Endothelial cell of umbilical vein (primary cell): ENCODE results near the gene BRI3. TPM values are rescaled to one million over a fixed set of nuclear protein-coding genes. Genes with fewer than 3 reads are reported as not detected.

ENCODE experiments used
- BruUV-seq: library from RNA; stranded (reverse); fragments of 400-500 nt; replicated peaks from 2 replicates; lab custom pipeline; 2021; lab: Mats Ljungman, UMichigan
- CTCF ChIA-PET: fragments of 300-600, 350-600 bp; sonication (Branson Sonifier 250); formaldehyde crosslinking; loops from one replicate; lab custom pipeline; 2021; ENCODE audit warnings: antibody characterized with exemption, inconsistent platforms; lab: Charles Lee
- POLR2A ChIA-PET: fragments of 300-600, 350-600 bp; sonication (Branson Sonifier 250); formaldehyde crosslinking; loops from one replicate; lab custom pipeline; 2021; ENCODE audit warnings: antibody characterized with exemption, inconsistent platforms; lab: Charles Lee
- DNase-seq: peaks from one replicate; pipeline ENCODE4 v3.0.0-alpha.2; 2011; ENCODE audit warnings: low read depth, low spot score
- FAIRE-seq: peaks from 2 replicates; lab custom pipeline; 2011; peaks lifted over from hg19 to GRCh38; lab: Jason Lieb, UNC
- H2AFZ ChIP-seq: 2 replicates; pipeline ENCODE4 v1.6.0; 2012; ENCODE audit warnings: low read depth, low read length, control low read depth, inconsistent platforms
- H3K27ac ChIP-seq: 2 replicates; pipeline ENCODE4 v1.5.1; 2011; ENCODE audit warnings: low read depth, mild to moderate bottlenecking, control low read depth, low read length, moderate library complexity; ENCODE audit not compliant: insufficient read depth
- H3K27me3 ChIP-seq, 2 experiments: 2 replicates each; pipeline versions ENCODE4 v1.6.0 to v1.6.1; 2011; ENCODE audit warnings: low read length in 2 of 2, mixed read lengths in 1 of 2; ENCODE audit not compliant: control insufficient read depth in 2 of 2, insufficient read depth in 2 of 2
- H3K36me3 ChIP-seq, 2 experiments: 2 replicates in 1 of 2; 3 replicates in 1 of 2; pipeline ENCODE4 v1.5.1; 2011; ENCODE audit warnings: low read length in 2 of 2, mild to moderate bottlenecking in 1 of 2, moderate library complexity in 1 of 2; ENCODE audit not compliant: control insufficient read depth in 2 of 2, insufficient read depth in 2 of 2; ENCODE audit errors: extremely low read depth in 1 of 2
- H3K4me1 ChIP-seq: 3 replicates; pipeline ENCODE4 v1.5.1; 2011; ENCODE audit warnings: mild to moderate bottlenecking, low read length; ENCODE audit not compliant: control insufficient read depth, insufficient read depth; ENCODE audit errors: extremely low read depth
- H3K4me2 ChIP-seq: 2 replicates; pipeline ENCODE4 v1.6.1; 2011; ENCODE audit warnings: low read length, control low read depth, mixed read lengths; ENCODE audit not compliant: insufficient read depth
- H3K4me3 ChIP-seq, 3 experiments: fragments of 200-600 bp in 1 of 3; sonication (generic), shearing (Covaris generic) in 1 of 3; replicated peaks in 1 of 3; 2 replicates each; pipeline ENCODE4 v1.5.1; 2011 to 2016; ENCODE audit warnings: control low read depth in 3 of 3, low read length in 3 of 3, mild to moderate bottlenecking in 2 of 3, inconsistent platforms in 1 of 3, low read depth in 1 of 3, moderate library complexity in 1 of 3; ENCODE audit not compliant: insufficient read depth in 1 of 3
- H3K79me2 ChIP-seq: 2 replicates; pipeline ENCODE4 v1.6.0; 2012; ENCODE audit warnings: low read length, inconsistent platforms; ENCODE audit not compliant: control insufficient read depth, insufficient read depth
- H3K9ac ChIP-seq: replicated peaks from 2 replicates; pipeline ENCODE3; 2011; ENCODE audit warnings: low read length, control low read depth; ENCODE audit not compliant: insufficient read depth; ENCODE audit errors: extremely low read depth
- H3K9me1 ChIP-seq: replicated peaks from 3 replicates; pipeline ENCODE4 v1.6.0; 2011; ENCODE audit warnings: mild to moderate bottlenecking, low read length; ENCODE audit not compliant: control insufficient read depth, insufficient read depth; ENCODE audit errors: extremely low read depth
- H3K9me3 ChIP-seq: replicated peaks from 2 replicates; pipeline ENCODE4 v1.5.1; 2012; ENCODE audit warnings: low read length, inconsistent platforms; ENCODE audit not compliant: control insufficient read depth, insufficient read depth
- H4K20me1 ChIP-seq: replicated peaks from 2 replicates; pipeline ENCODE3; 2011; ENCODE audit warnings: mild to moderate bottlenecking, low read length; ENCODE audit not compliant: control insufficient read depth, insufficient read depth; ENCODE audit errors: extremely low read depth
- CTCF ChIP-seq, 2 donors: IDR thresholded peaks; 1 replicate in 1 of 2; 2 replicates in 1 of 2; pipeline ENCODE4 v1.5.1; 2011; ENCODE audit warnings: low read length in 2 of 2, mild to moderate bottlenecking in 2 of 2, moderate library complexity in 2 of 2, control low read depth in 1 of 2, inconsistent platforms in 1 of 2, low read depth in 1 of 2; ENCODE audit not compliant: insufficient read depth in 1 of 2; ENCODE audit errors: extremely low read depth in 1 of 2
- EZH2 ChIP-seq: IDR thresholded peaks from 2 replicates; pipeline ENCODE4 v1.6.1; 2012; ENCODE audit warnings: borderline replicate concordance, low read depth, mild to moderate bottlenecking, moderate library complexity, low read length, inconsistent platforms; ENCODE audit not compliant: severe bottlenecking
- FOS ChIP-seq: IDR thresholded peaks from 2 replicates; pipeline ENCODE4 v1.6.1; 2011; ENCODE audit warnings: mild to moderate bottlenecking, low read length, moderate library complexity, borderline replicate concordance; ENCODE audit not compliant: insufficient read depth
- GATA2 ChIP-seq: IDR thresholded peaks from 2 replicates; pipeline ENCODE4 v1.7.0; 2011; ENCODE audit warnings: low read depth, mild to moderate bottlenecking, moderate library complexity, mixed read lengths, low read length; ENCODE audit not compliant: insufficient read length, insufficient read depth
- JUN ChIP-seq: IDR thresholded peaks from 2 replicates; pipeline ENCODE4 v1.6.1; 2011; ENCODE audit warnings: borderline replicate concordance, low read depth; ENCODE audit not compliant: insufficient read length, insufficient read depth
- MAX ChIP-seq: IDR thresholded peaks from 2 replicates; pipeline ENCODE4 v1.6.1; 2011; ENCODE audit not compliant: insufficient read depth, insufficient read length
- MYC ChIP-seq: IDR thresholded peaks from one replicate; pipeline ENCODE4 v1.6.1; 2011; ENCODE audit warnings: mild to moderate bottlenecking, low read depth, low read length
- POLR2A ChIP-seq: IDR thresholded peaks from 2 replicates; pipeline ENCODE4 v1.6.1; 2012; ENCODE audit warnings: low read depth, mild to moderate bottlenecking, control low read depth, low read length
- POLR2AphosphoS5 ChIP-seq: IDR thresholded peaks from 2 replicates; pipeline ENCODE4 v1.6.1; 2012; ENCODE audit warnings: low read depth, mild to moderate bottlenecking, control low read depth, low read length, moderate library complexity; ENCODE audit not compliant: insufficient read depth
- dilution Hi-C: fragments of 300-500 bp; cut with MboI; formaldehyde crosslinking; loops from one replicate; pipeline ENCODE4 v1.15.0; 2019; ENCODE audit warnings: low sequenced_read_pairs; ENCODE audit not compliant: extremely low pct_ligation_motif_present
- intact Hi-C: fragments of 100-400 bp; cut with micrococcal nuclease; formaldehyde crosslinking; loops from one replicate; pipeline ENCODE4 v1.10.0; 2022
- polyA plus RNA-seq, 4 experiments: library from polyadenylated mRNA; depleted of rRNA in 3 of 4; stranded (reverse) in 3 of 4; unstranded in 1 of 4; fragments of >200 nt; gene quantifications; 2 replicates each; pipeline versions ENCODE4 v1.2.1 to v1.2.3, GENCODE V29; 2011 to 2012; ENCODE audit warnings: missing spikeins in 1 of 4
- total RNA-seq: library from RNA; stranded (reverse); gene quantifications from 2 replicates; pipeline ENCODE4 v1.2.3, GENCODE V29; 2021

The BRI3 gene
- total and polyA plus RNA-seq, 2 donors (not counting 3 experiments of a cell fraction or from before 2014, with no cell fraction given): 214 to 317 TPM

- Histone ChIP-seq H3K27ac (peak overlapping the region; percentile 63), H3K36me3 (peaks cover 2 to 32% of the 10 kb centered on the region in 2 experiments), H3K9ac (peak overlapping the region; percentile 28), H3K9me3 (no peaks in the 10 kb centered on the region), H2AFZ (no peak overlapping the region), H3K4me1 (peaks cover 38% of the 10 kb centered on the region), H3K4me3 (peak overlapping the region in 2 of 3 experiments; percentile 83 to 95), H4K20me1 (peaks cover 2% of the 10 kb centered on the region), H3K4me2 (peak overlapping the region; percentile 87), H3K27me3 (no peaks in the 10 kb centered on the region), H3K79me2 (peaks cover 83% of the 10 kb centered on the region), H3K9me1 (no peaks in the 10 kb centered on the region)
- BruUV-seq: no TSS peak
- CTCF ChIA-PET: interaction anchor here (1.2 to 2.9 kb wide), 4 partner anchors 18 to 460 kb away, joined by 3 to 6 read pairs (median 6); no protein-coding TSS in a partner anchor
- POLR2A ChIA-PET: no interaction called here
- no peak for DNase-seq
- no peak for TF ChIP-seq JUN
- TF ChIP-seq POLR2A: no peak
- no peak for TF ChIP-seq POLR2AphosphoS5
- TF ChIP-seq MAX: no peak
- no peak for TF ChIP-seq EZH2
- TF ChIP-seq FOS: no peak
- TF ChIP-seq GATA2: no peak
- TF ChIP-seq CTCF (IDR thresholded peaks at IDR 0.05; ENCODE audit: extremely low read depth in 1 of 2, insufficient read depth in 1 of 2, low read depth in 1 of 2, low read length in 2 of 2): no peak
- no peak for TF ChIP-seq MYC
- intact Hi-C loops (no loop called here), dilution Hi-C loops (no loop called here)
- no peak for FAIRE-seq
Measured at GRCh38 chr7:98285157-98286092, 3.9 kb downstream of the BRI3 start.
